GM12891 (cell line): Measurements from ENCODE around the gene DCC.

Source experiments
- DNase-seq: peaks from one replicate; pipeline ENCODE4 v3.0.0; 2011; ENCODE audit warnings: low spot score; ENCODE audit not compliant: insufficient read length
- FAIRE-seq: peaks from 2 replicates; lab custom pipeline; 2011; peaks lifted over from hg19 to GRCh38; lab: Jason Lieb, UNC
- PAX5 ChIP-seq: IDR thresholded peaks from 2 replicates; pipeline ENCODE4 v1.6.1; 2011; ENCODE audit warnings: low read length, moderate library complexity, mild to moderate bottlenecking; ENCODE audit not compliant: insufficient read depth, severe bottlenecking
- POLR2A ChIP-seq: IDR thresholded peaks from 2 replicates; pipeline ENCODE4 v1.6.1; 2011; ENCODE audit warnings: low read depth, low read length, control low read depth
- POLR2AphosphoS5 ChIP-seq: IDR thresholded peaks from 2 replicates; pipeline ENCODE4 v1.6.1; 2011; ENCODE audit warnings: low read depth, low read length, control low read depth
- POU2F2 ChIP-seq: IDR thresholded peaks from 2 replicates; pipeline ENCODE4 v1.6.1; 2011; ENCODE audit warnings: low read depth, mild to moderate bottlenecking, control low read depth, low read length, moderate library complexity
- SPI1 ChIP-seq: IDR thresholded peaks from 2 replicates; pipeline ENCODE4 v1.6.1; 2011; ENCODE audit warnings: low read depth, low read length, control low read depth
- TAF1 ChIP-seq: IDR thresholded peaks from 2 replicates; pipeline ENCODE4 v1.6.1; 2011; ENCODE audit warnings: low read depth, low read length, control low read depth

Gene DCC

GRCh38 chr18:53536908-53537307, 1196.9 kb downstream of the DCC start:
- FAIRE-seq (no peak), DNase-seq (no peak)
- TF ChIP-seq SPI1 (no peak), PAX5 (no peak), TAF1 (no peak), POU2F2 (no peak), POLR2AphosphoS5 (no peak), POLR2A (no peak)

GRCh38 chr18:53541924-53542323, 1201.9 kb downstream of the DCC start:
- DNase-seq (no peak), FAIRE-seq (no peak)
- TF ChIP-seq POLR2AphosphoS5 (no peak), POLR2A (no peak), POU2F2 (no peak), SPI1 (no peak), PAX5 (no peak), TAF1 (no peak)

GRCh38 chr18:53543711-53544110, 1203.7 kb downstream of the DCC start:
- TF ChIP-seq TAF1 (no peak), POU2F2 (no peak), POLR2AphosphoS5 (no peak), POLR2A (no peak), SPI1 (no peak), PAX5 (no peak)
- DNase-seq: no peak
- no peak for FAIRE-seq

- DNase-seq (no peak), FAIRE-seq (no peak)
- no peak for TF ChIP-seq PAX5
- TF ChIP-seq SPI1: no peak
- no peak for TF ChIP-seq POU2F2
- TF ChIP-seq POLR2AphosphoS5: no peak
- no peak for TF ChIP-seq TAF1
- no peak for TF ChIP-seq POLR2A
Observed at GRCh38 chr18:53544917-53545316, 1204.9 kb downstream of the DCC start.

GRCh38 chr18:53551868-53552426, 1212.0 kb downstream of the DCC start:
- DNase-seq (no peak), FAIRE-seq (no peak)
- TF ChIP-seq POLR2A (no peak), SPI1 (no peak), POLR2AphosphoS5 (no peak), TAF1 (no peak), POU2F2 (no peak), PAX5 (no peak)

GRCh38 chr18:53553030-53553429, 1213.0 kb downstream of the DCC start:
- FAIRE-seq (no peak), DNase-seq (no peak)
- TF ChIP-seq SPI1 (no peak), POLR2AphosphoS5 (no peak), TAF1 (no peak), POLR2A (no peak), POU2F2 (no peak), PAX5 (no peak)

- no peak for FAIRE-seq
Observed at GRCh38 chr18:53556450-53556849, 1216.5 kb downstream of the DCC start.

GRCh38 chr18:53560546-53560945, 1220.5 kb downstream of the DCC start:
- no peak for TF ChIP-seq POLR2A
- TF ChIP-seq POU2F2: no peak
- TF ChIP-seq SPI1: no peak
- TF ChIP-seq PAX5: no peak
- no peak for TF ChIP-seq TAF1
- TF ChIP-seq POLR2AphosphoS5: no peak
- FAIRE-seq (no peak), DNase-seq (no peak)

More at GRCh38 chr18:53556450-53556849, 1216.5 kb downstream of the DCC start:
- TF ChIP-seq POLR2A (no peak), POU2F2 (no peak), SPI1 (no peak), POLR2AphosphoS5 (no peak), PAX5 (no peak), TAF1 (no peak)
- DNase-seq: no peak

GRCh38 chr18:53566626-53567025, 1226.6 kb downstream of the DCC start:
- DNase-seq (no peak), FAIRE-seq (no peak)
- TF ChIP-seq POLR2A: no peak

GRCh38 chr18:53567929-53568574, 1228.1 kb downstream of the DCC start:
- no peak for TF ChIP-seq TAF1
- no peak for TF ChIP-seq POLR2A
- TF ChIP-seq PAX5: no peak
- TF ChIP-seq SPI1: no peak
- TF ChIP-seq POLR2AphosphoS5: no peak
- no peak for TF ChIP-seq POU2F2
- FAIRE-seq (peak; percentile 74), DNase-seq (peak; percentile 3)
